ENCODE measurements around the gene NR2C1.
"Not testable (repeated sequence)": the region's sequence is repeated elsewhere in the genome, so short reads cannot be mapped to it uniquely, and the experiment has no call there.

- TF ChIP-seq CTCF (conservative IDR thresholded peaks at IDR 0.05; ENCODE audit: low read length); EZH2phosphoT487 (IDR thresholded peaks at IDR 0.05; ENCODE audit: borderline replicate concordance, low read depth, low read length): not testable (repeated sequence)
Observed at GRCh38 chr12:95095866-95096265, 22.4 kb upstream of the NR2C1 start.
